SK-N-SH (cell line): ENCODE measurements around the gene GNB1L. TPM values are rescaled to one million over a fixed set of nuclear protein-coding genes. Genes with fewer than 3 reads are reported as not detected.

Experiments
- CTCF ChIA-PET: fragments of 300-600, 350-600 bp; formaldehyde crosslinking; extraction: SDS; loops from one replicate; lab custom pipeline; 2021; lab: Yijun Ruan, JAX
- POLR2A ChIA-PET: fragments of 350-600 bp; sonication (Branson Sonifier 250); formaldehyde crosslinking; extraction: SDS; loops from one replicate; lab custom pipeline; 2020; ENCODE audit warnings: antibody characterized with exemption, inconsistent platforms; lab: Yijun Ruan, JAX
- DNase-seq: peaks from one replicate; pipeline ENCODE4 v3.0.0; 2012
- H2AFZ ChIP-seq: fragments of 200-600 bp; sonication (generic); 2 replicates; pipeline ENCODE4 v1.8.1; 2016; ENCODE audit warnings: antibody characterized with exemption, mild to moderate bottlenecking, low read depth
- H3F3A ChIP-seq: fragments of 200-600 bp; sonication (generic); replicated peaks from 2 replicates; pipeline ENCODE3; 2016; ENCODE audit warnings: antibody characterized with exemption, mild to moderate bottlenecking; ENCODE audit not compliant: insufficient read depth
- H3K27ac ChIP-seq, 2 experiments: fragments of 200-500 bp in 1 of 2; fragments of 200-600 bp in 1 of 2; sonication (Bioruptor generic) in 1 of 2; sonication (generic), shearing (Covaris generic) in 1 of 2; 2 replicates each; pipeline versions ENCODE4 v1.5.1 to v1.6.1; 2014 to 2016; ENCODE audit warnings: low read depth in 2 of 2, inconsistent platforms in 1 of 2, low read length in 1 of 2, mild to moderate bottlenecking in 1 of 2, mixed read lengths in 1 of 2
- H3K27me3 ChIP-seq: fragments of 200-600 bp; sonication (generic), shearing (Covaris generic); 2 replicates; pipeline ENCODE4 v1.6.1; 2016; ENCODE audit warnings: mixed run types; ENCODE audit not compliant: insufficient read depth
- H3K36me3 ChIP-seq, 2 experiments: fragments of 200-500 bp in 1 of 2; fragments of 200-600 bp in 1 of 2; sonication (Bioruptor generic) in 1 of 2; sonication (generic) in 1 of 2; replicated peaks in 1 of 2; 2 replicates each; pipeline versions ENCODE3 to v1.5.1; 2014 to 2016; ENCODE audit warnings: low read length in 1 of 2, mild to moderate bottlenecking in 1 of 2; ENCODE audit not compliant: insufficient read depth in 2 of 2, control insufficient read depth in 1 of 2
- H3K4me1 ChIP-seq, 2 experiments: fragments of 200-500 bp in 1 of 2; fragments of 200-600 bp in 1 of 2; sonication (Bioruptor generic) in 1 of 2; sonication (generic), shearing (Covaris generic) in 1 of 2; 2 replicates each; pipeline versions ENCODE4 v1.5.1 to v1.6.1; 2014 to 2016; ENCODE audit warnings: low read depth in 1 of 2, low read length in 1 of 2, mixed run types in 1 of 2; ENCODE audit not compliant: insufficient read depth in 2 of 2, control insufficient read depth in 1 of 2
- H3K4me2 ChIP-seq: fragments of 200-600 bp; sonication (generic), shearing (Covaris generic); 2 replicates; pipeline ENCODE4 v1.6.1; 2017; ENCODE audit warnings: mixed run types
- H3K4me3 ChIP-seq, 2 experiments: fragments of 200-500 bp in 1 of 2; fragments of 200-600 bp in 1 of 2; sonication (Bioruptor generic) in 1 of 2; sonication (generic), shearing (Covaris generic) in 1 of 2; 2 replicates each; pipeline versions ENCODE4 v1.5.1 to v1.8.1; 2014 to 2016; ENCODE audit warnings: low read depth in 2 of 2, inconsistent platforms in 1 of 2, low read length in 1 of 2, mild to moderate bottlenecking in 1 of 2, mixed read lengths in 1 of 2, moderate library complexity in 1 of 2
- H3K79me2 ChIP-seq: fragments of 200-600 bp; sonication (generic); 2 replicates; pipeline ENCODE4 v1.8.1; 2017; ENCODE audit warnings: mild to moderate bottlenecking; ENCODE audit not compliant: insufficient read depth
- H3K9ac ChIP-seq: fragments of 200-600 bp; sonication (generic); 2 replicates; pipeline ENCODE4 v1.6.1; 2017; ENCODE audit warnings: mixed run types
- H3K9me2 ChIP-seq: fragments of 200-600 bp; sonication (generic); 2 replicates; pipeline ENCODE4 v1.6.1; 2017; ENCODE audit warnings: mixed run types
- H3K9me3 ChIP-seq: fragments of 200-600 bp; sonication (generic); 2 replicates; pipeline ENCODE4 v1.6.1; 2017; ENCODE audit warnings: mixed run types, mild to moderate bottlenecking, moderate library complexity
- H4K20me1 ChIP-seq: fragments of 200-600 bp; sonication (generic); 2 replicates; pipeline ENCODE4 v1.6.1; 2017; ENCODE audit warnings: mild to moderate bottlenecking, mixed run types; ENCODE audit not compliant: insufficient read depth
- CTCF ChIP-seq: fragments of 200-600 bp; sonication (generic); IDR thresholded peaks from 2 replicates; pipeline ENCODE4 v1.6.1; 2017; ENCODE audit warnings: antibody characterized with exemption, mild to moderate bottlenecking, moderate library complexity
- EP300 ChIP-seq, 2 experiments: IDR thresholded peaks; 2 replicates each; pipeline versions ENCODE4 v1.4.0 to v1.6.1; 2012; ENCODE audit warnings: borderline replicate concordance in 1 of 2, low read depth in 1 of 2, low read length in 1 of 2
- EZH2phosphoT487 ChIP-seq: fragments of 200-600 bp; sonication (generic); IDR thresholded peaks from 2 replicates; pipeline ENCODE4 v1.6.1; 2017; ENCODE audit warnings: low read depth, mixed run types, mild to moderate bottlenecking, antibody characterized with exemption, moderate library complexity, borderline replicate concordance
- FOXJ3 ChIP-seq: sonication (generic); formaldehyde crosslinking; IDR thresholded peaks from 2 replicates; pipeline ENCODE4 v1.5.1; 2020; ENCODE audit warnings: mild to moderate bottlenecking, missing genetic modification reagents
- FOXM1 ChIP-seq: IDR thresholded peaks from 2 replicates; pipeline ENCODE4 v1.4.0; 2012; ENCODE audit warnings: low read depth, mild to moderate bottlenecking
- GABPA ChIP-seq: IDR thresholded peaks from 2 replicates; pipeline ENCODE4 v1.4.0; 2012; ENCODE audit warnings: low read depth, mild to moderate bottlenecking
- MXI1 ChIP-seq: IDR thresholded peaks from 2 replicates; pipeline ENCODE4 v1.6.1; 2012; ENCODE audit warnings: mild to moderate bottlenecking, low read depth, low read length, improper control_type of control experiment
- NRF1 ChIP-seq: IDR thresholded peaks from 2 replicates; pipeline ENCODE4 v1.6.1; 2012; ENCODE audit warnings: low read depth, mild to moderate bottlenecking, low read length
- POLR2AphosphoS5 ChIP-seq: IDR thresholded peaks from 2 replicates; pipeline ENCODE4 v1.6.1; 2012; ENCODE audit warnings: low read depth, low read length
- RXRA ChIP-seq: IDR thresholded peaks from 2 replicates; pipeline ENCODE4 v1.4.0; 2012; ENCODE audit warnings: low read depth, mild to moderate bottlenecking, borderline replicate concordance
- SIN3A ChIP-seq: IDR thresholded peaks from 2 replicates; pipeline ENCODE4 v1.6.1; 2012; ENCODE audit warnings: low read depth, mild to moderate bottlenecking, low read length, moderate library complexity, borderline replicate concordance
- TCF12 ChIP-seq: IDR thresholded peaks from 2 replicates; pipeline ENCODE4 v1.4.0; 2012
- TEAD4 ChIP-seq: IDR thresholded peaks from 2 replicates; pipeline ENCODE4 v1.4.0; 2012; ENCODE audit warnings: mild to moderate bottlenecking, borderline replicate concordance; ENCODE audit not compliant: insufficient read depth
- USF2 ChIP-seq: fragments of 150-350 bp; IDR thresholded peaks from 2 replicates; pipeline ENCODE4 v1.6.1; 2017; ENCODE audit warnings: antibody characterized with exemption, low read length, low read depth, borderline replicate concordance
- ZBTB33 ChIP-seq: IDR thresholded peaks from 2 replicates; pipeline ENCODE4 v1.4.0; 2012; ENCODE audit warnings: low read depth, borderline replicate concordance
- WGBS: methylation state at CpG from one replicate; pipeline ENCODE4 v1.1.6; 2017; ENCODE audit warnings: low lambda C conversion rate; 5-methylcytosine and 5-hydroxymethylcytosine counted together
- polyA plus RNA-seq, 3 experiments: library from polyadenylated mRNA; depleted of rRNA; stranded (reverse); fragments of >200 nt; gene quantifications; 2 replicates each; pipeline ENCODE4 v1.2.3, GENCODE V29; 2012

The GNB1L gene
- polyA plus RNA-seq, 1 of the 3 experiments (the other 2 are of a cell fraction) = 5.9 TPM

GRCh38 chr22:19775496-19776325 lies 79.0 kb downstream of the GNB1L start (continued):
- TF ChIP-seq TEAD4 (no peak), ZBTB33 (no peak), EP300 (IDR thresholded peaks at IDR 0.05; ENCODE audit: borderline replicate concordance in 1 of 2, low read depth in 1 of 2, low read length in 1 of 2) (no peak), SIN3A (no peak)

- no peaks in the 10 kb centered on the region for H3K9me2 ChIP-seq
- no peak for TF ChIP-seq FOXM1
- TF ChIP-seq GABPA = no peak
- TF ChIP-seq EZH2phosphoT487 = no peak
- no peak for TF ChIP-seq FOXJ3 (CRISPR knock-in tag)
- no peak for TF ChIP-seq TCF12
- TF ChIP-seq MXI1 = no peak
- TF ChIP-seq RXRA = no peak
- TF ChIP-seq USF2 = no peak
- TF ChIP-seq CTCF = no peak
- no peak for TF ChIP-seq NRF1
- no peak for TF ChIP-seq SIN3A
- no peak for TF ChIP-seq POLR2AphosphoS5
- no peak overlapping the region for H3K4me3 ChIP-seq
- no peak for DNase-seq
- no peaks in the 10 kb centered on the region for H3K36me3 ChIP-seq
- H3K4me2 ChIP-seq = no peak overlapping the region
- H3F3A ChIP-seq = no peaks in the 10 kb centered on the region
- 87% methylated on average over 8 of the region's 8 CpGs for WGBS
- no peaks in the 10 kb centered on the region for H3K79me2 ChIP-seq
- ChIA-PET POLR2A (no interaction called here), CTCF (interaction anchor here (4.0 kb wide), 1 partner anchor 44 kb away, joined by 21 read pairs; no protein-coding TSS in a partner anchor)
- no peak overlapping the region for H3K27ac ChIP-seq
- H3K4me1 ChIP-seq = no peaks in the 10 kb centered on the region; a peak in 1 of 4 replicates
- H3K27me3 ChIP-seq = peaks cover 11% of the 10 kb centered on the region; the same call in 1 of the 2 replicates
- H3K9ac ChIP-seq = no peak overlapping the region
- no peak overlapping the region for H2AFZ ChIP-seq
- no peaks in the 10 kb centered on the region for H3K9me3 ChIP-seq
- no peaks in the 10 kb centered on the region for H4K20me1 ChIP-seq
These were observed 80.0 kb downstream of the GNB1L start for GRCh38 chr22:19774628-19775027.
